GM12892 (cell line): ENCODE measurements around the gene DOLPP1.

Experiments used
- POLR2AphosphoS5 ChIP-seq: IDR thresholded peaks from 2 replicates; pipeline ENCODE4 v1.6.1; 2011; ENCODE audit warnings: low read depth, low read length, control low read depth
- TAF1 ChIP-seq: IDR thresholded peaks from 2 replicates; pipeline ENCODE4 v1.6.1; 2011; ENCODE audit warnings: low read depth, mild to moderate bottlenecking, control low read depth, low read length, borderline replicate concordance

- TF ChIP-seq TAF1 (no peak), POLR2AphosphoS5 (no peak)
Observed at GRCh38 chr9:129042016-129042415, 38.9 kb upstream of the DOLPP1 start.
